Activated CD4-positive, alpha-beta T cell treated with anti-CD3 and anti-CD28 coated beads, Interleukin-2, amount 50 U/mL, for 4 hours (primary cell): Measurements from ENCODE around the gene SKA1.
"Not testable (repeated sequence)": the region's sequence is repeated elsewhere in the genome, so short reads cannot be mapped to it uniquely, and the experiment has no call there.

Source experiments
- DNase-seq, 2 experiments: peaks; one replicate each; pipeline ENCODE4 v3.0.0-alpha.2; 2020

Gene SKA1

DNA sequence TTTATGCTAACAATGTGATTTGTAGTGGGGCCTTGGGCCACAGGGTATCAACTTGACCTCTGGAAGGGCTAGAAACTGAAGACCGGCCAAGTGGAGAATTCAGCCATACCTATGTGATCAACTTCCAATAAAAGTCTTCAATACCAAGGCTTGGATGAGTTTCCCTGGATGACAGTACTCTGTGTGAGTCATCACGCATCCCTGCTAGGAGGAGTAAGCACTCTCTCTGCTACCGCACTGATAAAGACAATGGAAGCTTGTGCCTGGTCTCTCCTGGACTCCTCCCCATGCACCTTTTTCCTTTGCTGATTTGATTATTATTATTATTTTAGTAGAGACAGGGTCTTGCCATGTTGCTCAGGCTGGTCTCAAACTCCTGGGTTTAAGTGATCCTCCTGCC lies 58.1 kb downstream of the SKA1 start:
- DNase-seq: no peak

DNA sequence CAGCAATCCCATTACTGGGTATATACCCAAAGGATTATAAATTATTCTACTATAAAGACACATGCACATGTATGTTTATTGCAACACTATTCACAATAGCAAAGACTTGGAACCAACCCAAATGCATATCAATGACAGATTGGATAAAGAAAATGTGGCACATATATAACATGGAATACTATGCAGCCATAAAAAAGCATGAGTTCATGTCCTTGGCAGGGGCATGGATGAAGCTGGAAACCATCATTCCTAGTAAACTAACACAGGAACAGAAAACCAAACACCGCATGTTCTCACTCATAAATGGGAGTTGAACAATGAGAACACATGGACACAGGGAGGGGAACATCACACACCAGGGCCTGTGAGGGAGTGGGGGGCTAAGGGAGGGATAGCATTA lies 61.9 kb downstream of the SKA1 start:
- not testable (repeated sequence) for DNase-seq

DNA sequence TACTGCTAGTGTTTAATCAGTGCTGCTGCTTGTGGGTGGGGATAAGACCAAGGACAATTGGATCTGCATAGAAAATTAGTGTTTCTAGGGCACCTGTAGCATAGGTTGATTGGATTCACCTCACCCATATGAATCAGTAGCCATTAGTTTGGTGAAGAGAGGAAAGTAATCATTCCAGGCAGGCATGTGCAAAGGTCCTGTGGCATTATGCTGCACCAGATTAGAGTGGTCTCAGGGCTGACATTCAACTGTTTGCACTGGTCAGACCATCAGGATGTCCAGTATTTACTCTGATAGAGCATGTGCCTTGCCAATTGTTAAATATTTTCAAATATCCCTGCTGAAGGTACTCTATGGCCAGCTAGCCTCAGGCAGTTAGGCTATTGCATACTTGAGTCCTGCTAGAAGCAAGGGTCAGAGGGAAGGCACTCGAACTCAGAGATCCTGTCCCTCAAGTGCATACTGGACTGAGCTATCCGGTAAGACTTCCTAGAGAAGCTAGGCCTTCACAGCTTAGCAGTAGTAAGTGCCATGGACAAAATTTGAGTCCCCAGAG lies 64.7 kb downstream of the SKA1 start:
- DNase-seq: no peak

DNA sequence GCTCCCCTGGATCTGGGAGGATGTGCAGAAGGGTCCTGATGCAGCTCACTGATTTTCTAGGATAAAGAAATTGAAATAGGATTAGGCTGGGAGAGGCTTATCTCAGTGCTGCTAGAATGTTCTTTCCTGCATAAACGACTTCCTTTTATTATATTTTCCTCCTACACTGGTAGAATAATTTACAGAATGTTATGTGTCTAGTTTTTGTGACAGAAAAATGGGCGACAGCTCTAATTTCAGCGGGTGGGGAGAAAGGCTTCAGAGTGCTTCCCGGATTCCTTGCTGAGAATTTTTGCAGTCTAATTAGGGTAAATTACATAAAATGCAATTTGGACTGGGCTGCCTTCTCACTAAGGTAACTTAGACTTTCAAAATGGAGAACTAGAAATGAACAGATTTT lies 66.2 kb downstream of the SKA1 start:
- DNase-seq: no peak

DNA sequence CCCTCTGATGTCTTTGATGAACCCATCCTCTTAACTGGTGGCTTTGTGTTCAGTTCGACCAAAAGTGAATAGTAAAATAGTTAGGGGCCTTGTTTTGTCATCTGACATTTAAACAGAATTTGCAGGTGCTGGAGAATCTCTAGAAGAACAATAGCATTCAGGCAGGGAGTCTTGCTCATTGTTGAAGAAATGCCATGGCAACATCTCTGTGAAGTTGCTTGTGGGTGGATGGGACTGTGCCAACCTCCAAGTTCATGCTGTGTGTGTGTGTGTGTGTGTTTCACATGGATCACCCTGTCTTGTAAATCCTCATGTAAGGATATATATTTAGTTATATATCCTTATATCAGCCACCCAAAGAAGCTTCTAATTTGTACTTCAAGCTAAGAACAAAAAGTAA lies 66.7 kb downstream of the SKA1 start:
- no peak for DNase-seq
